NCI-H128 (cell line): ENCODE data around the gene B4GALT5.
"Not testable (repeated sequence)": the region's sequence is repeated elsewhere in the genome, so short reads cannot be mapped to it uniquely, and the experiment has no call there.

Source experiments
- DNase-seq: peaks from one replicate; lab custom pipeline; 2025; ENCODE audit not compliant: unreplicated experiment; lab: John Stamatoyannopoulos, UW

B4GALT5 gene

GRCh38 chr20:49713753-49714712, at the start of gene B4GALT5:
Gene B4GALT5, minus strand, starts transcription at chr20:49713878. Its CDS starts 188 bp downstream, at chr20:49713690.
- peak; percentile 61 for DNase-seq

- DNase-seq = no peak
These were observed 49.5 kb upstream of the B4GALT5 start for GRCh38 chr20:49762940-49763766.

- not testable (repeated sequence) for DNase-seq
These were observed 48.2 kb upstream of the B4GALT5 start for GRCh38 chr20:49761888-49762287.

GRCh38 chr20:49759266-49759950, 45.7 kb upstream of the B4GALT5 start:
- no peak for DNase-seq

- no peak for DNase-seq
These were observed 45.1 kb upstream of the B4GALT5 start for GRCh38 chr20:49758781-49759180.

- DNase-seq = no peak
These were observed 43.9 kb upstream of the B4GALT5 start for GRCh38 chr20:49757597-49757996.

- no peak for DNase-seq
These were observed 42.6 kb upstream of the B4GALT5 start for GRCh38 chr20:49756241-49756640.

GRCh38 chr20:49754596-49754995, 40.9 kb upstream of the B4GALT5 start:
- DNase-seq = no peak

- DNase-seq = no peak
These were observed 39.5 kb upstream of the B4GALT5 start for GRCh38 chr20:49753133-49753532.

GRCh38 chr20:49752201-49752903, 38.7 kb upstream of the B4GALT5 start:
- DNase-seq = no peak

GRCh38 chr20:49751397-49751736, 37.7 kb upstream of the B4GALT5 start:
- no peak for DNase-seq

GRCh38 chr20:49750611-49751396, 37.1 kb upstream of the B4GALT5 start:
- no peak for DNase-seq

- DNase-seq = no peak
These were observed 35.9 kb upstream of the B4GALT5 start for GRCh38 chr20:49749625-49750024.

GRCh38 chr20:49748525-49748838, 34.8 kb upstream of the B4GALT5 start:
- no peak for DNase-seq

GRCh38 chr20:49747707-49748524, 34.2 kb upstream of the B4GALT5 start:
- DNase-seq = no peak

- no peak for DNase-seq
These were observed 29.3 kb upstream of the B4GALT5 start for GRCh38 chr20:49742948-49743347.

GRCh38 chr20:49741977-49742376, 28.3 kb upstream of the B4GALT5 start:
- no peak for DNase-seq

GRCh38 chr20:49740807-49741206, 27.1 kb upstream of the B4GALT5 start:
- DNase-seq = no peak

GRCh38 chr20:49739042-49739441, 25.4 kb upstream of the B4GALT5 start:
- no peak for DNase-seq
